Measurements from ENCODE around the gene AK3.
"Not testable (repeated sequence)": the region's sequence is repeated elsewhere in the genome, so short reads cannot be mapped to it uniquely, and the experiment has no call there.

AK3 gene

DNA sequence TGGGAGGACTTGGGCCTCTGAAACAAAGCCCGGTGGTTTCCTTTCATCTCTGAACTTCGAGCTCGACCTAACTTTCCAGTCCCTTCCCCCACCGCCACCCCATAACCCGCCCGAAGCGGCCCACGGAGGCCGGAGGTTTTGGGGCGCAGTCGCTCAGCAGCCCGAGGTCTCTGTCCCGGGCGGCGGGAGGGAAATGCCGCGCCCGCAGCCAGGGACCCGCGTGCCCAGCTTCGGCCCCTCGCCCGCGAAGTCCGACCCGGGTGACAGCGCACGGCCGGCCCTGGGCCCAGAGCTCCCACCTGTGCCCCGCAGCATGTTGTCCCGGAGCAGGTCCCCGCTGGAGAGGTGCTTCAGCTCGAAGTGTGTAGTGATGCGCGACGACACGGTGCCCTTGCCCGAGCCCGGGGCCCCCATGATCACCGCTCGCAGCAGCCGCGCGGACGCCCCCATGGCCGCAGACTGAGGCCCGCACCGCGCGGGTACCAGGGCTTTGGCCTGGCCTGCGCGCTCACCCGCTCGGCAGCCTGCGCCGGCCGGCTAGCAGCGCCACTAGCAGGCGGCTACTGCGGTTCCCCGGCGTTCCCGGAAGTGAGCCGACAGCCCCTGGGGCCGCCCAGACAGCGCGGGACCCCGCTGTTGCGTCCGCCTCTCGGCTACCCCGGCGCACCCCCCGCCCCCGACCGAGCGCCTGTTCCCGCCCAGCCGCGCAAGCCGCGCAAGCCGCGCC, at the start of gene AK3:
TSS of gene AK3 (minus strand) at position 565 of the 727 bp plus-strand sequence. CDS start at position 450, 115 bp downstream.
- peaks cover 24% of the 10 kb centered on the region for H3K4me1 ChIP-seq (ENCODE audit: control insufficient read depth, insufficient read depth, low read length)
- H3K36me3 ChIP-seq (ENCODE audit: control insufficient read depth, insufficient read depth, low read length) = no peaks in the 10 kb centered on the region
- peak within 1 kb of the TSS; percentile 80 for H3K9ac ChIP-seq (ENCODE audit: low read depth, low read length)
- H3K4me3 ChIP-seq (ENCODE audit: low read depth, low read length) = peak within 1 kb of the TSS; percentile 88
- no peaks in the 10 kb centered on the region for H3K9me3 ChIP-seq (ENCODE audit: control insufficient read depth, insufficient read depth, low read length)
- H3K27me3 ChIP-seq (ENCODE audit: control insufficient read depth, insufficient read depth, low read length) = no peaks in the 10 kb centered on the region
- H3K27ac ChIP-seq (ENCODE audit: low read depth, low read length) = peak within 1 kb of the TSS; percentile 87

DNA sequence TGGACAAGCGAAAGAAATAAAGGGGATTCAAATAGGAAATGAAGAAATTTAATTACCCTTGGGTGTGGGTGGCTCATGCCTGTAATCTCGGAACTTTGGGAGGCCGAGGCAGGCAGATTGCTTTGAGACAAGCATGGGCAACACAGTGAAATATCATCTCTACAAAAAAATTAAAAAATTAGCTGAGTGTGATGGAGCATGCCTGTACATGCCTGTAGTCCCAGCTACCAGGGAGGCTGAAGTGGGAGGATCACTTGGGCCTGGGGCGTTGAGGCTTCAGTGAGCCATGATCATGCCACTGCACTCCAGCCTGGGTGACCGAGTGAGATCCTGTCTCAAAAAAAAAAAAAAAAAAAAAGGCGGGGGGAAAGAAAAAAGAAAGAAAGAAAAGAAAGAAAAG, 47.7 kb upstream of the AK3 start:
- Histone ChIP-seq H3K27me3 (ENCODE audit: control insufficient read depth, insufficient read depth, low read length) (peaks cover 5% of the 10 kb centered on the region; the same call in 1 of the 2 replicates), H3K4me3 (ENCODE audit: low read depth, low read length) (no peak overlapping the region), H3K36me3 (ENCODE audit: control insufficient read depth, insufficient read depth, low read length) (no peaks in the 10 kb centered on the region), H3K9ac (ENCODE audit: low read depth, low read length) (no peak overlapping the region), H3K4me1 (ENCODE audit: control insufficient read depth, insufficient read depth, low read length) (peaks cover 8% of the 10 kb centered on the region), H3K9me3 (ENCODE audit: control insufficient read depth, insufficient read depth, low read length) (no peaks in the 10 kb centered on the region), H3K27ac (ENCODE audit: low read depth, low read length) (no peak overlapping the region)

DNA sequence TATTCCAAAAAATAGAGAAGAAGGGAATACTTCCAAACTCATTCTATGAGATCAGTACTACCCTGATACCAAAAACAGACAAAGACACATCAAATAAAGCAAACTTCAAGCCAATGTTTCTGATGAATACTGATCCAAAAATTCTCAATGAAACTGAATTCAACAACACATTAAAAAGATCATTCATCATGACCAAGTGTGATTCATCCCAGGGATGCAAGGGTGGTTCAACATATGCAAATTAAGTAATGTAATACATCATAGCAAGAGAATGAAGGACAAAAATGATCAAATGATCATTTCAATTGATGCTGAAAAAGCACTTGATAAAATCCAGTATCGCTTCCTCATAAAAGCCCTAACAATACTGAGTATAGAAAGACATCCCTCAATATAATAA, 46.9 kb upstream of the AK3 start:
- Histone ChIP-seq H3K36me3 (ENCODE audit: control insufficient read depth, insufficient read depth, low read length) (no peaks in the 10 kb centered on the region), H3K27me3 (ENCODE audit: control insufficient read depth, insufficient read depth, low read length) (peaks cover 5% of the 10 kb centered on the region; the same call in 1 of the 2 replicates)

DNA sequence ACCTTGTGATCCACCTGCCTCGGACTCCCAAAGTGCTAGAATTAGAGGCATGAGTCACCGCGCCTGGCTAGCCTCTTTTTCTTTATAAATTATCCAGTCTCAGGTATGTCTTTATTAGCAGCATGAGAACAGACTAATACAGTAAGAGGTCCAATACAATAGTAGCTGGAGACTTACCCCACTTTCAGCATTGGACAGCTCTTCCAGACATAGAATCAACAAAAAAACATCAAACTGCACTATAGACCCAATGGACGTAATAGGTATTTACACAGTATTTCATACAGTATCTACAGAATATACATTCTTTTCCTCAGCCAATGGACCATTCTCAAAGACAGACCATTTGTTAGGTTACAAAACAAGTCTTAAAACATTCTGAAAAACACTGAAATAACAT, 45.6 kb upstream of the AK3 start:
- Histone ChIP-seq H3K27ac (ENCODE audit: low read depth, low read length) (no peak overlapping the region), H3K9ac (ENCODE audit: low read depth, low read length) (no peak overlapping the region), H3K4me1 (ENCODE audit: control insufficient read depth, insufficient read depth, low read length) (peaks cover 8% of the 10 kb centered on the region), H3K36me3 (ENCODE audit: control insufficient read depth, insufficient read depth, low read length) (no peaks in the 10 kb centered on the region), H3K9me3 (ENCODE audit: control insufficient read depth, insufficient read depth, low read length) (no peaks in the 10 kb centered on the region), H3K27me3 (ENCODE audit: control insufficient read depth, insufficient read depth, low read length) (peaks cover 5% of the 10 kb centered on the region; the same call in 1 of the 2 replicates), H3K4me3 (ENCODE audit: low read depth, low read length) (no peak overlapping the region)

More for the DNA sequence above, 46.9 kb upstream of the AK3 start:
- Histone ChIP-seq H3K9me3 (ENCODE audit: control insufficient read depth, insufficient read depth, low read length) (no peaks in the 10 kb centered on the region), H3K4me1 (ENCODE audit: control insufficient read depth, insufficient read depth, low read length) (peaks cover 8% of the 10 kb centered on the region), H3K4me3 (ENCODE audit: low read depth, low read length) (no peak overlapping the region), H3K27ac (ENCODE audit: low read depth, low read length) (no peak overlapping the region), H3K9ac (ENCODE audit: low read depth, low read length) (no peak overlapping the region)

DNA sequence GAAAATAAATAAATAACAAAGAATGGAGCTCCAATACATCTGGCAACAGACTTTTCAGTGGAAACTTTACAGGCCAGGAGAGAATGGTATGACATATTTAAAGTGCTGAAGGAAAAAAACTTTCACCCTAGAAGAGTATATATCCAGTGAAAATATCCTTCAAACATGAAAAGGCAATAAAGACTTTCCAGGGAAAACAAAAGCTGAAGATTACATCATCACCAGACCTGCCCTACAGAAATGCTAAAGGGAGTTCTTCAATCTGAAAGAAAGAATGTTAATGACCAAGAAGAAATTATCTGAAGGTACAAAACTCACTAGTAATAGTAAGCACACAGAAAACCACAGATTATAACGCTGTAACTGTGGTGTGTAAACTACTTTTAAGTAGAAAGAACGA, 43.4 kb upstream of the AK3 start:
- peaks cover 8% of the 10 kb centered on the region for H3K4me1 ChIP-seq (ENCODE audit: control insufficient read depth, insufficient read depth, low read length)
- no peaks in the 10 kb centered on the region for H3K27me3 ChIP-seq (ENCODE audit: control insufficient read depth, insufficient read depth, low read length)
- H3K9ac ChIP-seq (ENCODE audit: low read depth, low read length) = no peak overlapping the region
- H3K27ac ChIP-seq (ENCODE audit: low read depth, low read length) = no peak overlapping the region
- no peak overlapping the region for H3K4me3 ChIP-seq (ENCODE audit: low read depth, low read length)
- H3K9me3 ChIP-seq (ENCODE audit: control insufficient read depth, insufficient read depth, low read length) = no peaks in the 10 kb centered on the region
- H3K36me3 ChIP-seq (ENCODE audit: control insufficient read depth, insufficient read depth, low read length) = no peaks in the 10 kb centered on the region

DNA sequence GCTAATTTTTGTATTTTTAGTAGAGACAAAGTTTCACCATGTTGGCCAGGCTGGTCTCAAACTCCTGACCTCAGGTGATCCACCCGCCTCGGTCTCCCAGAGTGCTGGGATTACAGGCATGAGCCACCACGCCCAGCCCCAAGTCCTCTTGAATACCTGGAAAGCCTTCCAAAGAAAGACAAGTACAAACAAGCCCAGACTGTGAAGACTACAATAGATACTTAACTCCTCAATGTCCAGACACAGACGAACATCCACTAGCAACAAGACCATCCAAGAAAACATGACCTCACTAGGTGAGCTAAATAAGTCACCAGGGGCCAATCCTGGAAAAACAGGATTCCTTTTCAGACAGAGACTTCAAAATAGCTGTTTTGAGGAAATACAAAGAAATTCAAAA, 42.2 kb upstream of the AK3 start:
- H3K9ac ChIP-seq (ENCODE audit: low read depth, low read length); H3K9me3 ChIP-seq (ENCODE audit: control insufficient read depth, insufficient read depth, low read length); H3K27ac ChIP-seq (ENCODE audit: low read depth, low read length); H3K27me3 ChIP-seq (ENCODE audit: control insufficient read depth, insufficient read depth, low read length); H3K4me1 ChIP-seq (ENCODE audit: control insufficient read depth, insufficient read depth, low read length); H3K36me3 ChIP-seq (ENCODE audit: control insufficient read depth, insufficient read depth, low read length); H3K4me3 ChIP-seq (ENCODE audit: low read depth, low read length): not testable (repeated sequence)

DNA sequence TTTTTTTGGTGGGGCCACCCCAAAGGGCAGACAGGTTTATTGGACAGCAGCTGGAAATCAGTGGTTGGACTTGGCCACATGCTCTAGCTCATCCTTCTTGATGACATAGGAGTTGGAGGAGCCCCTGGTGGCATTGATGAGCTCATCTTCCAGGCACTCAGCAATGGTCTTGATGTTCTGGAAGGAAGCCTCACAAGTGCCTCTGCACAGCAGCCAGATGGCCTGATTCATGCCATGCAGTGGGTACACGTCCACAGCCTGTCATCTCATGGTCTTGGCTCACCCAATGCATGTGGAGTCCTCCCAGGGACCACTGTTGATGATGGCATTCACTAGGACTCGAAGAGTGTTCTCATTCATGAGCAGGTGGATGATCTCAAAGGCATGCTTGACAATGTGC, 40.4 kb upstream of the AK3 start:
- H3K27me3 ChIP-seq (ENCODE audit: control insufficient read depth, insufficient read depth, low read length) = no peaks in the 10 kb centered on the region

DNA sequence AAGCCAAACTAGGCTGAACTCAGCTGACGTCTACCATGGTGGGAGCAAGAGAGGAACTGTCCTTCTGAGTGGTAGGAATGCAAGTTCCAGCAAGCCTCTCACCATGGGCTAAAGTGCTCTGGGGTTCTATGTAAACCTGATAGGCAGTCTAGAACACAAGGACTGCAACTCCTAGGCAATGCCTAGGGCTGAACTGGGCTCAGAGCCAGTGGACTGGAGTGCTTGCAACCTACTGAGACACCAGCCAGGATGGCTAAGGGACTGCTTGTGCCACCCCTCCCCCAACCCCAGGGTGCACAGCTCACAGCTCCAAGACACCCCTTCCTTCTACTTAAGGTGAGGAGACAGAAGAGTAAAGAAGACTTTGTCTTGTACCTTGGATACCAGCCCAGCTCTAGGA, 39.6 kb upstream of the AK3 start:
- Histone ChIP-seq H3K9me3 (ENCODE audit: control insufficient read depth, insufficient read depth, low read length) (no peaks in the 10 kb centered on the region), H3K4me3 (ENCODE audit: low read depth, low read length) (no peak overlapping the region), H3K27ac (ENCODE audit: low read depth, low read length) (no peak overlapping the region), H3K36me3 (ENCODE audit: control insufficient read depth, insufficient read depth, low read length) (no peaks in the 10 kb centered on the region), H3K27me3 (ENCODE audit: control insufficient read depth, insufficient read depth, low read length) (no peaks in the 10 kb centered on the region), H3K9ac (ENCODE audit: low read depth, low read length) (no peak overlapping the region), H3K4me1 (ENCODE audit: control insufficient read depth, insufficient read depth, low read length) (peaks cover 8% of the 10 kb centered on the region)

More for the DNA sequence above, 40.4 kb upstream of the AK3 start:
- Histone ChIP-seq H3K27ac (ENCODE audit: low read depth, low read length) (no peak overlapping the region), H3K4me1 (ENCODE audit: control insufficient read depth, insufficient read depth, low read length) (peaks cover 8% of the 10 kb centered on the region), H3K9ac (ENCODE audit: low read depth, low read length) (no peak overlapping the region), H3K9me3 (ENCODE audit: control insufficient read depth, insufficient read depth, low read length) (no peaks in the 10 kb centered on the region), H3K4me3 (ENCODE audit: low read depth, low read length) (no peak overlapping the region), H3K36me3 (ENCODE audit: control insufficient read depth, insufficient read depth, low read length) (no peaks in the 10 kb centered on the region)

DNA sequence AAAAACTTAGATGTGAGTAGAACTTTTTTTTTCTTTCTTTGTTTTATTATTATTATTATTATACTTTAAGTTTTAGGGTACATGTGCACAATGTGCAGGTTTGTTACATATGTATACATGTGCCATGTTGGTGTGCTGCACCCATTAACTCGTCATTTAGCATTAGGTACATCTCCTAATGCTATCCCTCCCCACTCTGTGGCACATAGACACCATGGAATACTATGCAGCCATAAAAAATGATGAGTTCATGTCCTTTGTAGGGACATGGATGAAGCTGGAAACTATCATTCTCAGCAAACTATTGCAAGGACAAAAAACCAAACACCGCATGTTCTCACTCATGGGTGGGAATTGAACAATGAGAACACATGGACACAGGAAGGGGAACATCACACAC, 34.0 kb upstream of the AK3 start:
- H3K4me3 ChIP-seq (ENCODE audit: low read depth, low read length); H3K9me3 ChIP-seq (ENCODE audit: control insufficient read depth, insufficient read depth, low read length); H3K36me3 ChIP-seq (ENCODE audit: control insufficient read depth, insufficient read depth, low read length); H3K27ac ChIP-seq (ENCODE audit: low read depth, low read length); H3K27me3 ChIP-seq (ENCODE audit: control insufficient read depth, insufficient read depth, low read length); H3K9ac ChIP-seq (ENCODE audit: low read depth, low read length); H3K4me1 ChIP-seq (ENCODE audit: control insufficient read depth, insufficient read depth, low read length): not testable (repeated sequence)

DNA sequence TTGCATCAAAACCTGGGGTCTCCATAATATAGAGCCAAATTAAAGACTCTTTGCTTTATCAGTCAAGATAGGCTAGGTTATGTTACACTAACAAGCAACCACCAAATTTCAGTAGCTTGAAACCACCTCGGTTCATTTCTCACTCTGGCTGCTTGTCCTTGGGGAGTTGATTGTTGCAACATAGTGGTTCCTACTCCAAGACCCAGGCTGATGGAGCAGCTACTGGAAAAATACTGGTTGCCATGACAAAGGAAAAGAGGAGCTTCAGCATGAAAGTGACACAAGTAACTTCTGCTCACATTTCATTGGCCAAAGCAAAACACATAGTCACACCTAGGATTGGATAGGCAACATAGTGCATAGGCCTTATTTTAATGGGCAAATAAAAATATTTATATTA, 33.2 kb upstream of the AK3 start:
- H3K9me3 ChIP-seq (ENCODE audit: control insufficient read depth, insufficient read depth, low read length) = no peaks in the 10 kb centered on the region
- no peak overlapping the region for H3K4me3 ChIP-seq (ENCODE audit: low read depth, low read length)
- H3K9ac ChIP-seq (ENCODE audit: low read depth, low read length) = no peak overlapping the region
- H3K27me3 ChIP-seq (ENCODE audit: control insufficient read depth, insufficient read depth, low read length) = no peaks in the 10 kb centered on the region
- no peaks in the 10 kb centered on the region for H3K4me1 ChIP-seq (ENCODE audit: control insufficient read depth, insufficient read depth, low read length)
- no peaks in the 10 kb centered on the region for H3K36me3 ChIP-seq (ENCODE audit: control insufficient read depth, insufficient read depth, low read length)
- no peak overlapping the region for H3K27ac ChIP-seq (ENCODE audit: low read depth, low read length)

DNA sequence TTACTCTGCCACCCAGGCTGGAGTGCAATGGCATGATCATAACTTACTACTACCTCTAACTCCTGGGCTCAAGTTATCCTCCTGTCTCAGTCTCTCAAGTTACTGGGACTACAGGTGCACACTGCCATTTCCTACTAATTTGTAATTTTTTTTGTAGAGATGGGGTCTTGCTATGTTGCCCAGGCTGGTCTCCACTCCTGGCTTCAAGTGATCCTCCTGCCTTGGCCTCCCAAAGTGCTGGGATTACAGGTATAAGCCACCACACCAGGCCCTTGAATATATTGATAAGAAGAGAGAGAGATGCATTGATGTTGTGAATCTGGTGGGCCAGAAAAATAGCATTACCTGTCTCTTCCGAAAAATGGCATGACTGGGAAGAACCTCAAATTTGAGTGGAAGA, 30.8 kb upstream of the AK3 start:
- Histone ChIP-seq H3K9me3 (ENCODE audit: control insufficient read depth, insufficient read depth, low read length) (no peaks in the 10 kb centered on the region), H3K27me3 (ENCODE audit: control insufficient read depth, insufficient read depth, low read length) (no peaks in the 10 kb centered on the region), H3K9ac (ENCODE audit: low read depth, low read length) (no peak overlapping the region), H3K4me3 (ENCODE audit: low read depth, low read length) (no peak overlapping the region), H3K36me3 (ENCODE audit: control insufficient read depth, insufficient read depth, low read length) (no peaks in the 10 kb centered on the region), H3K27ac (ENCODE audit: low read depth, low read length) (no peak overlapping the region), H3K4me1 (ENCODE audit: control insufficient read depth, insufficient read depth, low read length) (no peaks in the 10 kb centered on the region)
